Parathyroid adenoma (tissue), 2 donors: ENCODE measurements around the gene RAB38.

Experiments
- H2AFZ ChIP-seq: fragments of 300-600 bp; sonication (generic); one replicate; pipeline ENCODE4 v1.7.0; 2017; ENCODE audit warnings: antibody characterized with exemption, mild to moderate bottlenecking
- H3K27ac ChIP-seq: fragments of 300-600 bp; sonication (generic); one replicate; pipeline ENCODE4 v1.7.0; 2017
- H3K27me3 ChIP-seq: fragments of 300-600 bp; sonication (generic); one replicate; pipeline ENCODE4 v1.7.0; 2017; ENCODE audit warnings: low read length; ENCODE audit not compliant: control insufficient read depth, insufficient read depth
- H3K36me3 ChIP-seq: fragments of 300-600 bp; sonication (generic); one replicate; pipeline ENCODE4 v1.7.0; 2017; ENCODE audit warnings: low read length; ENCODE audit not compliant: control insufficient read depth, insufficient read depth
- H3K4me1 ChIP-seq: fragments of 300-600 bp; sonication (generic); one replicate; pipeline ENCODE4 v1.7.0; 2017; ENCODE audit warnings: control low read depth
- H3K4me2 ChIP-seq: fragments of 300-600 bp; sonication (generic); one replicate; pipeline ENCODE4 v1.7.0; 2017; ENCODE audit warnings: low read length
- H3K4me3 ChIP-seq: fragments of 300-600 bp; sonication (generic); one replicate; pipeline ENCODE4 v1.7.0; 2017; ENCODE audit warnings: low read depth, low read length
- H3K79me2 ChIP-seq: fragments of 300-600 bp; sonication (generic); one replicate; pipeline ENCODE4 v1.7.0; 2017; ENCODE audit warnings: control low read depth
- H3K9ac ChIP-seq: fragments of 300-600 bp; sonication (generic); one replicate; pipeline ENCODE4 v1.7.0; 2017; ENCODE audit warnings: mild to moderate bottlenecking
- H3K9me3 ChIP-seq: fragments of 300-600 bp; sonication (generic); one replicate; pipeline ENCODE4 v1.7.0; 2017; ENCODE audit warnings: low read length; ENCODE audit not compliant: control insufficient read depth
- CTCF ChIP-seq: fragments of 300-600 bp; sonication (generic); IDR thresholded peaks from one replicate; pipeline ENCODE4 v1.7.0; 2017; ENCODE audit warnings: antibody characterized with exemption, mild to moderate bottlenecking
- donor health status: primary hyperparathyroidism.

The RAB38 gene

GRCh38 chr11:88194990-88195389 is 19.7 kb upstream of the RAB38 start:
- Histone ChIP-seq H3K27me3 (no peaks in the 10 kb centered on the region), H3K4me3 (no peak overlapping the region), H3K36me3 (no peaks in the 10 kb centered on the region), H3K79me2 (no peaks in the 10 kb centered on the region), H3K4me1 (no peaks in the 10 kb centered on the region), H2AFZ (no peak overlapping the region), H3K9me3 (no peaks in the 10 kb centered on the region), H3K4me2 (no peak overlapping the region), H3K9ac (no peak overlapping the region), H3K27ac (no peak overlapping the region)
- no peak for TF ChIP-seq CTCF

- no peaks in the 10 kb centered on the region for H3K4me1 ChIP-seq
- no peak overlapping the region for H3K9ac ChIP-seq
- H3K36me3 ChIP-seq, result no peaks in the 10 kb centered on the region
- H3K79me2 ChIP-seq, result no peaks in the 10 kb centered on the region
- H2AFZ ChIP-seq, result no peak overlapping the region
- no peaks in the 10 kb centered on the region for H3K27me3 ChIP-seq
- no peak overlapping the region for H3K27ac ChIP-seq
- no peak for TF ChIP-seq CTCF
- H3K9me3 ChIP-seq, result no peaks in the 10 kb centered on the region
- no peak overlapping the region for H3K4me3 ChIP-seq
- no peak overlapping the region for H3K4me2 ChIP-seq
These were observed 18.0 kb upstream of the RAB38 start for GRCh38 chr11:88193278-88193677.

GRCh38 chr11:88188932-88189253 is 13.7 kb upstream of the RAB38 start:
- no peak for TF ChIP-seq CTCF
- H3K4me3 ChIP-seq, result no peak overlapping the region

GRCh38 chr11:88188251-88188931 is 13.1 kb upstream of the RAB38 start:
- H3K27ac ChIP-seq, result no peak overlapping the region
- H3K4me3 ChIP-seq, result no peak overlapping the region
- H3K36me3 ChIP-seq, result no peaks in the 10 kb centered on the region
- no peak overlapping the region for H3K9ac ChIP-seq
- H3K9me3 ChIP-seq, result no peaks in the 10 kb centered on the region
- no peaks in the 10 kb centered on the region for H3K27me3 ChIP-seq
- H3K4me2 ChIP-seq, result no peak overlapping the region
- H3K4me1 ChIP-seq, result no peaks in the 10 kb centered on the region
- no peak overlapping the region for H2AFZ ChIP-seq
- no peaks in the 10 kb centered on the region for H3K79me2 ChIP-seq
- TF ChIP-seq CTCF, result no peak

More at GRCh38 chr11:88188932-88189253, 13.7 kb upstream of the RAB38 start:
- Histone ChIP-seq H2AFZ (no peak overlapping the region), H3K27ac (no peak overlapping the region), H3K79me2 (no peaks in the 10 kb centered on the region), H3K4me1 (no peaks in the 10 kb centered on the region), H3K4me2 (no peak overlapping the region), H3K36me3 (no peaks in the 10 kb centered on the region), H3K9me3 (no peaks in the 10 kb centered on the region), H3K9ac (no peak overlapping the region), H3K27me3 (no peaks in the 10 kb centered on the region)

- no peak overlapping the region for H2AFZ ChIP-seq
- no peaks in the 10 kb centered on the region for H3K4me1 ChIP-seq
- no peaks in the 10 kb centered on the region for H3K27me3 ChIP-seq
- H3K36me3 ChIP-seq, result no peaks in the 10 kb centered on the region
- H3K4me3 ChIP-seq, result no peak overlapping the region
- no peak overlapping the region for H3K4me2 ChIP-seq
- no peak overlapping the region for H3K9ac ChIP-seq
- no peaks in the 10 kb centered on the region for H3K79me2 ChIP-seq
- no peaks in the 10 kb centered on the region for H3K9me3 ChIP-seq
- H3K27ac ChIP-seq, result no peak overlapping the region
- TF ChIP-seq CTCF, result no peak
These were observed 8.0 kb upstream of the RAB38 start for GRCh38 chr11:88183233-88183632.
